HEK293 (cell line): Measurements from ENCODE around the gene VSTM2B.

Source experiments
- BCL11A ChIP-seq: fragments of 450-650 bp; formaldehyde crosslinking; IDR thresholded peaks from 2 replicates; pipeline ENCODE4 v1.5.1; 2016; ENCODE audit warnings: low read depth, missing biosample characterization, missing genetic modification characterization
- KLF8 ChIP-seq: fragments of 450-650 bp; formaldehyde crosslinking; IDR thresholded peaks from 2 replicates; pipeline ENCODE4 v1.5.1; 2016; ENCODE audit warnings: missing biosample characterization, missing genetic modification characterization
- MEIS1 ChIP-seq: sonication (generic); formaldehyde crosslinking; IDR thresholded peaks from 2 replicates; pipeline ENCODE4 v1.8.1; 2022; ENCODE audit warnings: missing genetic modification reagents, mild to moderate bottlenecking, borderline replicate concordance
- PRDM10 ChIP-seq: fragments of 450-650 bp; formaldehyde crosslinking; IDR thresholded peaks from 2 replicates; pipeline ENCODE4 v1.5.1; 2016; ENCODE audit warnings: missing biosample characterization, missing genetic modification characterization
- ZFP37 ChIP-seq: fragments of 450-650 bp; formaldehyde crosslinking; IDR thresholded peaks from 2 replicates; pipeline ENCODE4 v1.5.1; 2016; ENCODE audit warnings: missing biosample characterization, missing genetic modification characterization
- ZNF148 ChIP-seq: fragments of 450-650 bp; formaldehyde crosslinking; IDR thresholded peaks from 2 replicates; pipeline ENCODE4 v1.5.0; 2017; ENCODE audit warnings: missing biosample characterization, missing genetic modification characterization, borderline replicate concordance
- ZNF174 ChIP-seq: fragments of 450-650 bp; formaldehyde crosslinking; IDR thresholded peaks from 2 replicates; pipeline ENCODE4 v1.5.0; 2017; ENCODE audit warnings: missing biosample characterization, mild to moderate bottlenecking, missing genetic modification characterization
- ZNF223 ChIP-seq: fragments of 450-650 bp; formaldehyde crosslinking; IDR thresholded peaks from 2 replicates; pipeline ENCODE4 v1.5.1; 2016; ENCODE audit warnings: missing biosample characterization, missing genetic modification characterization
- ZNF248 ChIP-seq: fragments of 450-650 bp; formaldehyde crosslinking; IDR thresholded peaks from 2 replicates; pipeline ENCODE4 v1.5.1; 2017; ENCODE audit warnings: missing biosample characterization, missing genetic modification characterization
- ZNF341 ChIP-seq: fragments of 450-650 bp; formaldehyde crosslinking; IDR thresholded peaks from 2 replicates; pipeline ENCODE4; 2016; ENCODE audit warnings: low read depth, missing biosample characterization, missing genetic modification characterization
- ZNF391 ChIP-seq: fragments of 450-650 bp; formaldehyde crosslinking; IDR thresholded peaks from 2 replicates; pipeline ENCODE4 v1.5.1; 2016; ENCODE audit warnings: low read depth, missing biosample characterization, missing genetic modification characterization, borderline replicate concordance
- ZNF423 ChIP-seq: fragments of 450-650 bp; formaldehyde crosslinking; IDR thresholded peaks from 2 replicates; pipeline ENCODE4 v1.5.1; 2016; ENCODE audit warnings: missing biosample characterization, missing genetic modification characterization
- ZNF501 ChIP-seq: fragments of 450-650 bp; formaldehyde crosslinking; IDR thresholded peaks from 2 replicates; pipeline ENCODE4 v1.5.1; 2016; ENCODE audit warnings: missing biosample characterization, missing genetic modification characterization
- ZNF548 ChIP-seq: fragments of 450-650 bp; formaldehyde crosslinking; IDR thresholded peaks from 2 replicates; pipeline ENCODE4 v1.5.1; 2016; ENCODE audit warnings: missing biosample characterization, missing genetic modification characterization
- ZNF792 ChIP-seq: fragments of 450-650 bp; formaldehyde crosslinking; IDR thresholded peaks from 2 replicates; pipeline ENCODE4 v1.5.1; 2016; ENCODE audit warnings: missing biosample characterization, missing genetic modification characterization
- ZXDB ChIP-seq: fragments of 450-650 bp; formaldehyde crosslinking; IDR thresholded peaks from 2 replicates; pipeline ENCODE4 v1.5.1; 2016; ENCODE audit warnings: missing biosample characterization, missing genetic modification characterization
- TF ChIP-seq, protein P1 (sequence below): fragments of 450-650 bp; formaldehyde crosslinking; IDR thresholded peaks from 2 replicates; pipeline ENCODE4 v1.5.1; 2016; ENCODE audit warnings: missing biosample characterization, missing genetic modification characterization
- TF ChIP-seq, protein P2 (sequence below): fragments of 450-650 bp; formaldehyde crosslinking; conservative IDR thresholded peaks from 2 replicates; pipeline ENCODE4 v1.5.1; 2016; ENCODE audit warnings: low read depth, missing biosample characterization, missing genetic modification characterization
- TF ChIP-seq, protein P3 (sequence below): fragments of 450-650 bp; formaldehyde crosslinking; IDR thresholded peaks from 2 replicates; pipeline ENCODE4 v1.5.1; 2016; ENCODE audit warnings: missing biosample characterization, missing genetic modification characterization
- TF ChIP-seq, protein P4 (sequence below): fragments of 450-650 bp; formaldehyde crosslinking; IDR thresholded peaks from 2 replicates; pipeline ENCODE4 v1.5.1; 2016; ENCODE audit warnings: missing biosample characterization, missing genetic modification characterization

The VSTM2B gene

GRCh38 chr19:29524912-29525831 lies 622 bp upstream of the VSTM2B start (continued):
- TF ChIP-seq ZNF501 (tag by site-specific recombination) = peak; percentile 64
- TF ChIP-seq, protein P1, sequence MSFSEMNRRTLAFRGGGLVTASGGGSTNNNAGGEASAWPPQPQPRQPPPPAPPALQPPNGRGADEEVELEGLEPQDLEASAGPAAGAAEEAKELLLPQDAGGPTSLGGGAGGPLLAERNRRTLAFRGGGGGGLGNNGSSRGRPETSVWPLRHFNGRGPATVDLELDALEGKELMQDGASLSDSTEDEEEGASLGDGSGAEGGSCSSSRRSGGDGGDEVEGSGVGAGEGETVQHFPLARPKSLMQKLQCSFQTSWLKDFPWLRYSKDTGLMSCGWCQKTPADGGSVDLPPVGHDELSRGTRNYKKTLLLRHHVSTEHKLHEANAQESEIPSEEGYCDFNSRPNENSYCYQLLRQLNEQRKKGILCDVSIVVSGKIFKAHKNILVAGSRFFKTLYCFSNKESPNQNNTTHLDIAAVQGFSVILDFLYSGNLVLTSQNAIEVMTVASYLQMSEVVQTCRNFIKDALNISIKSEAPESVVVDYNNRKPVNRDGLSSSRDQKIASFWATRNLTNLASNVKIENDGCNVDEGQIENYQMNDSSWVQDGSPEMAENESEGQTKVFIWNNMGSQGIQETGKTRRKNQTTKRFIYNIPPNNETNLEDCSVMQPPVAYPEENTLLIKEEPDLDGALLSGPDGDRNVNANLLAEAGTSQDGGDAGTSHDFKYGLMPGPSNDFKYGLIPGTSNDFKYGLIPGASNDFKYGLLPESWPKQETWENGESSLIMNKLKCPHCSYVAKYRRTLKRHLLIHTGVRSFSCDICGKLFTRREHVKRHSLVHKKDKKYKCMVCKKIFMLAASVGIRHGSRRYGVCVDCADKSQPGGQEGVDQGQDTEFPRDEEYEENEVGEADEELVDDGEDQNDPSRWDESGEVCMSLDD (tag by site-specific recombination) = peak; percentile 45
- peak; percentile 9; the same call in 1 of the 2 replicates for TF ChIP-seq ZNF792
- no peak for TF ChIP-seq ZNF148
- TF ChIP-seq MEIS1 (CRISPR knock-in tag) = no peak
- no peak for TF ChIP-seq ZNF248 (tag by site-specific recombination)
- peak; percentile 51; the same call in 1 of the 2 replicates for TF ChIP-seq BCL11A (tag by site-specific recombination)
- no peak for TF ChIP-seq ZNF548
- TF ChIP-seq, protein P2, sequence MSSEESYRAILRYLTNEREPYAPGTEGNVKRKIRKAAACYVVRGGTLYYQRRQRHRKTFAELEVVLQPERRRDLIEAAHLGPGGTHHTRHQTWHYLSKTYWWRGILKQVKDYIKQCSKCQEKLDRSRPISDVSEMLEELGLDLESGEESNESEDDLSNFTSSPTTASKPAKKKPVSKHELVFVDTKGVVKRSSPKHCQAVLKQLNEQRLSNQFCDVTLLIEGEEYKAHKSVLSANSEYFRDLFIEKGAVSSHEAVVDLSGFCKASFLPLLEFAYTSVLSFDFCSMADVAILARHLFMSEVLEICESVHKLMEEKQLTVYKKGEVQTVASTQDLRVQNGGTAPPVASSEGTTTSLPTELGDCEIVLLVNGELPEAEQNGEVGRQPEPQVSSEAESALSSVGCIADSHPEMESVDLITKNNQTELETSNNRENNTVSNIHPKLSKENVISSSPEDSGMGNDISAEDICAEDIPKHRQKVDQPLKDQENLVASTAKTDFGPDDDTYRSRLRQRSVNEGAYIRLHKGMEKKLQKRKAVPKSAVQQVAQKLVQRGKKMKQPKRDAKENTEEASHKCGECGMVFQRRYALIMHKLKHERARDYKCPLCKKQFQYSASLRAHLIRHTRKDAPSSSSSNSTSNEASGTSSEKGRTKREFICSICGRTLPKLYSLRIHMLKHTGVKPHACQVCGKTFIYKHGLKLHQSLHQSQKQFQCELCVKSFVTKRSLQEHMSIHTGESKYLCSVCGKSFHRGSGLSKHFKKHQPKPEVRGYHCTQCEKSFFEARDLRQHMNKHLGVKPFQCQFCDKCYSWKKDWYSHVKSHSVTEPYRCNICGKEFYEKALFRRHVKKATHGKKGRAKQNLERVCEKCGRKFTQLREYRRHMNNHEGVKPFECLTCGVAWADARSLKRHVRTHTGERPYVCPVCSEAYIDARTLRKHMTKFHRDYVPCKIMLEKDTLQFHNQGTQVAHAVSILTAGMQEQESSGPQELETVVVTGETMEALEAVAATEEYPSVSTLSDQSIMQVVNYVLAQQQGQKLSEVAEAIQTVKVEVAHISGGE (tag by site-specific recombination) = peak; percentile 63; the same call in 1 of the 2 replicates
- no peak for TF ChIP-seq ZNF223 (tag by site-specific recombination)
- TF ChIP-seq, protein P3, sequence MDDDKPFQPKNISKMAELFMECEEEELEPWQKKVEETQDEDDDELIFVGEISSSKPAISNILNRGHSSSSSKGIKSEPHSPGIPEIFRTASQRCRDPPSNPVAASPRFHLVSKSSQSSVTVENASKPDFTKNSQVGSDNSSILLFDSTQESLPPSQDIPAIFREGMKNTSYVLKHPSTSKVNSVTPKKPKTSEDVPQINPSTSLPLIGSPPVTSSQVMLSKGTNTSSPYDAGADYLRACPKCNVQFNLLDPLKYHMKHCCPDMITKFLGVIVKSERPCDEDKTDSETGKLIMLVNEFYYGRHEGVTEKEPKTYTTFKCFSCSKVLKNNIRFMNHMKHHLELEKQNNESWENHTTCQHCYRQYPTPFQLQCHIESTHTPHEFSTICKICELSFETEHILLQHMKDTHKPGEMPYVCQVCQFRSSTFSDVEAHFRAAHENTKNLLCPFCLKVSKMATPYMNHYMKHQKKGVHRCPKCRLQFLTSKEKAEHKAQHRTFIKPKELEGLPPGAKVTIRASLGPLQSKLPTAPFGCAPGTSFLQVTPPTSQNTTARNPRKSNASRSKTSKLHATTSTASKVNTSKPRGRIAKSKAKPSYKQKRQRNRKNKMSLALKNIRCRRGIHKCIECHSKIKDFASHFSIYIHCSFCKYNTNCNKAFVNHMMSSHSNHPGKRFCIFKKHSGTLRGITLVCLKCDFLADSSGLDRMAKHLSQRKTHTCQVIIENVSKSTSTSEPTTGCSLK = no peak
- TF ChIP-seq, protein P4, sequence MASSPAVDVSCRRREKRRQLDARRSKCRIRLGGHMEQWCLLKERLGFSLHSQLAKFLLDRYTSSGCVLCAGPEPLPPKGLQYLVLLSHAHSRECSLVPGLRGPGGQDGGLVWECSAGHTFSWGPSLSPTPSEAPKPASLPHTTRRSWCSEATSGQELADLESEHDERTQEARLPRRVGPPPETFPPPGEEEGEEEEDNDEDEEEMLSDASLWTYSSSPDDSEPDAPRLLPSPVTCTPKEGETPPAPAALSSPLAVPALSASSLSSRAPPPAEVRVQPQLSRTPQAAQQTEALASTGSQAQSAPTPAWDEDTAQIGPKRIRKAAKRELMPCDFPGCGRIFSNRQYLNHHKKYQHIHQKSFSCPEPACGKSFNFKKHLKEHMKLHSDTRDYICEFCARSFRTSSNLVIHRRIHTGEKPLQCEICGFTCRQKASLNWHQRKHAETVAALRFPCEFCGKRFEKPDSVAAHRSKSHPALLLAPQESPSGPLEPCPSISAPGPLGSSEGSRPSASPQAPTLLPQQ (tag by site-specific recombination) = peak; percentile 34
- TF ChIP-seq ZNF423 (tag by site-specific recombination) = peak; percentile 52; the same call in 1 of the 2 replicates
- no peak for TF ChIP-seq ZNF174 (tag by site-specific recombination)
- TF ChIP-seq ZNF391 = peak; percentile 44; the same call in 1 of the 2 replicates
- peak; percentile 38 for TF ChIP-seq ZNF341 (tag by site-specific recombination)
- 0 out of 2 replicates have a peak, but pooled peaks have one; percentile 21 for TF ChIP-seq ZFP37 (tag by site-specific recombination)
- TF ChIP-seq ZXDB (tag by site-specific recombination) = 0 out of 2 replicates have a peak, but pooled peaks have one; percentile 7
- TF ChIP-seq PRDM10 (tag by site-specific recombination) = peak; percentile 60
- peak; percentile 13; the same call in 1 of the 2 replicates for TF ChIP-seq KLF8 (tag by site-specific recombination)
